NCI-H524 (cell line): ENCODE results near the gene GPR37L1.
A peak's percentile ranks its signal among the peaks of the same experiment; 100 is the strongest.
"Not testable (repeated sequence)": the region's sequence is repeated elsewhere in the genome, so short reads cannot be mapped to it uniquely, and the experiment has no call there.

Experiments used
- DNase-seq, 2 experiments: peaks; one replicate each; lab custom pipeline; 2025; lab: John Stamatoyannopoulos, UW

GPR37L1 gene

GRCh38 chr1:202107801-202108731 lies 14.7 kb upstream of the GPR37L1 start:
- no peak for DNase-seq

GRCh38 chr1:202110977-202111376 lies 11.7 kb upstream of the GPR37L1 start:
- no peak for DNase-seq

DNA sequence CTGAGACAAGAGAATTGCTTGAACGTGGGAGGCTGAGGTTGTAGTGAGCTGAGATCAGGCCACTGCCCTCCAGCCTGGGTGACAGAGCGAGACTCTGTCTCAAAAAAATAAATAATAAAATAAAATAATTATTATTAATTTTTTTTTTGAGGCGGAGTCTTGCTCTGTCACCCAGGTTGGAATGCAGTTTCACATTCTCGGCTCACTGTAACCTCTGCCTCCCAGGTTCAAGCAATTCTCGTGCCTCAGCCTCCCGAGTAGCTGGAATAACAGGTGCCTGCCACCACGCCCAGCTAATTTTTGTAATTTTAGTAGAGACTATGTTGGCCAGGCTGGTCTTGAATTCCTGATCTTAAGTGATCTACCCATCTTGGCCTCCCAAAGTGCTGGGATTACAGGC lies 11.1 kb upstream of the GPR37L1 start:
- DNase-seq: not testable (repeated sequence)

- no peak for DNase-seq
Observed at GRCh38 chr1:202112859-202113689, 9.6 kb upstream of the GPR37L1 start.

DNA sequence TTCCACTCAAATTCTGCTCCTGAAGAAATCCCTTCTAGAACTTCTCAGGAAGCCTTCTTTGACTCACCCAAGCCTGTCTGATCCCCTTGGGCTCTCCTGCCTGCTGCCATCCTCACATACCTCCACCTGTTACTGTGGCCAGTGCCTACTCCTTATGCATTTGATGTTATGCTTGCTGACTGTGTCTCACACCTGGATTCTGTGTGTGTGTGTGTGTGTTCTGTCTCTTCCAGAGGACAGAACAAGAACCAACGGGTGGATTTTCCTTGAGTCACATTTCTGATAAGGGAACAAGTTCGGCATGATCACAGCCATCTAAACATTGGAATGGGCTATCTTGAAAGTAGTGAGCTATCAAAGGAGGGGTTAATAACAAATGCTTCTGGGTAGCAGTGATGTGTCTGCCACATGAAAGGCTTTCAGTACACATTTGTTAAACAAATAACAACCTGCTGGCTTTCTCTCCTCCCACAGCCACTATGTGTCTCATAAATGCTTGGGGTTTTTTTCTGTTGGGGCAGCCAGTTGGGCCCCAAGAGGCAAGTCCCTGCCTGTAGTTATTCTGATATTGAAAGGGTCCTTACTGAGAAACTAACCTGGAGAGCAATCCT lies 8.9 kb upstream of the GPR37L1 start:
- DNase-seq: no peak

- DNase-seq: no peak
Observed at GRCh38 chr1:202116287-202116686, 6.4 kb upstream of the GPR37L1 start.

- DNase-seq: no peak
Observed at GRCh38 chr1:202117898-202118371, 4.8 kb upstream of the GPR37L1 start.

DNA sequence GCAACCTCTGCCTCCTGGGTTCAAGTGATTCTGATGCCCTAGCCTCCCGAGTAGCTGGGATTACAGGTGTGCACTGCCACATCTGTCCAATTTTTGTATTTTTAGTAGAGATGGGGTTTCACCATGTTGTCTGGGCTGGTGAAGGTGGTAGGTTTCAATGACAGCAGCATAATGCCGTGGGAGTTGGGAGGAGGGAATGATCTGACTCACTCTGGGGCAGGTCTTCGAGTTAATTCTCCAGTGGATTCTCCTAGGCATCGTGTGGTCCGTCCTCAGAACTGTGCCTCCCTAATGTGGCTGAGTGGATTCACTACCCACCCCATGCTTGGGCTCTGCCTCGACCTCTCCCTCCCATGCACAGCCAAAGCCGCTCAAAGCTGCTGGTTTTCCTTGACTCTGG lies 1.7 kb upstream of the GPR37L1 start:
- DNase-seq: no peak

- no peak for DNase-seq
Observed at GRCh38 chr1:202123336-202123813, 658 bp downstream of the GPR37L1 start.

DNA sequence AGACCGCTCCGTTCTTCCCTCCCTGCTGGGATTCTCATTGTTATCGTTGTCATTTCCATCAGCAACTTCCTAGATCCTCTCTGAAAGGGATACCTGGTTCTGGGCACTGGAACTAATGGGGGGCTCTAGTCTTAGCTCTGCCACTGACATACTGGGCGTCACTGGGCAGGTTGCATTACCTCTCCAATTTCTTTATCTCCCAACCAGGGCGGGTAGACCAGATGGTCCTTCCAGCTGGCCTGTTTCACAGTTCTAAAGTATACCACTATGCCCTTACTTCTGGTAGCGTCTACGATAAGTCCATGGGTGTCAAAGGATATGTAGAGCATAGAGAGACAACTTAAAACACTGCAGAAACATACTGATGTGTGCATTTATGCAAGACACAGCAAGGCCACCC lies 1.4 kb downstream of the GPR37L1 start:
- peak; percentile 64 to 81 for DNase-seq

- no peak for DNase-seq
Observed at GRCh38 chr1:202125611-202126010, 2.9 kb downstream of the GPR37L1 start.

DNA sequence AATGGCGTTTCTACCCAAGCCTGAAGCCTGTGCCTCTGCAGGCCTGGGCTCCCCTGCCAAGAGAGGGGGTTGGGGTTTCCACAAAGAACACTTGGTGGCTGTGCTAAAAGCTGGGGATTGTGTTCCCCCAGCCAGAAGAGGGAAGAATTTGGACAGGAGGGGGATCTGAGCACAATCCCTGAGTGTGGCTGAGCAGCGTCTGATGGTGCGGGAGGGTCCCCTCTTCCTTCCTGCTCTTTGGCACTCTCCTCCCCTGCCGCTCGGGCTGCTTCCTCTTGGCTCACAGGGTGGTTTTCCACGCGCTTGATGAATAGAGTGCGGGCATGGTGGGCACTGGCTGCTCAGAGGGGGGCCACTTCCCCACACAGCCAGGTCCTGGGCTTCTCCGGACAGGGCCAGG lies 3.7 kb downstream of the GPR37L1 start:
- no peak for DNase-seq

- no peak for DNase-seq
Observed at GRCh38 chr1:202127061-202127460, 4.3 kb downstream of the GPR37L1 start.

GRCh38 chr1:202127836-202128622 lies 5.3 kb downstream of the GPR37L1 start:
- no peak for DNase-seq

DNA sequence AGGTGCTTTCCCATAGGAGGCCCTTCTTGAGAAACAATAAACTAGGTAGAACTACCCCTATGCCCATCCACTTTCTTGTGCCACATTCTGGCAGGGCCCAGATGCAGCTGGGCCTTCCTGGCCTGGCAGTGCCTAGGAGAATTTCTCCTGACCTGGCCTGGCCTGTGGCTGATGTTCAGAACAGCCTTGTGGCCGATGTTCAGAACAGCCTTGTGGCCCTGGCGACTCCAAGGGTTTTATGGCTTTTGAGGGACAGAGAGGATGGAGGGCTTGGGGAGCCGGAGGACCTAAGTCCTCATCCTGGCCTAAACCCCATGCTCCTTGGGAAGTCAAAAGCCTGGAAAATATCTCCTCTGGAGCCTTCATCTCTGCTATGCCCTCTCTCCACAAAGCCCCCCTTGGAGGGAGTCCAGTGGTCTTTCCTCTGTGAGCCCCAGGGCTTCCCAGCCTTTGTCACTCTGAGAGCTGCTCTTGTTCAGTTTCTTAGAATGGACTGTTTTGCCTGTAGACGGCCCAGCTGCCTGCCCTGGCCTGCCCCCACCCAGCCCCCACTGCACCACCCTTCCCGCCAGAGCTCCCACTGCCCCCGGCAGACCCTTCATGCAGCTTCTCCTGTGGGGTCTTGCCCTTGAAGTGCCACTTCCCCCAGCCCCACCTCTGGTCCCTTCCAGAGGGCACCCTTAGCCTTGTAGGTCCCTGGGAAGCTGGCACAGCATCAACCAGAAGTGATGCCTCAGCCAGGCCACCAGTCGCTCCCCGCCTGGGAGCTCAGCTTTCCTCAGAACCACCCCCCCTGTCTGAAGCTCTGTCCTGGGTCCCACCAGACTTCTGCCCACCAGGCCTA lies 7.0 kb downstream of the GPR37L1 start:
- DNase-seq: no peak

DNA sequence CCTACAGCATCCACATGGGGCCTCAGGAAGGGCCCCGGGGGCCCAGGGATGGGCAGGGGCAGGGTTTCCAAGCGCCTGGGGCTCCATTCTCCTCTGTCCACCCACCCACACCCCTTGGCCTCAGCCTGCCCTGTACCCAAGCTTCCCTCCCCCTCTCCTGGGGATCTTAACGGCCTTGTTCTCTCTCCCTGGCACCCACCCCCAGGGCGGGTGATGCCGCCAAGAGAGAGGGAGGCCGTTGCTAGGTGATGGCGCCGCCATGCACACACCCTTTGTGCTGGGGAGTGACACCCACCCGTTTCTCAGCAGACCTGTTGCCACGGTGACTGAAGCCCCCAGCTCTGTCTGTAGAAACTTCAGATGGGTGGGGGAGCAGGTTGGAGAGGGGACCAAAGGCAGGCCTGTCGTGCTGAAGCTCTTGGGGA lies 7.6 kb downstream of the GPR37L1 start:
- no peak for DNase-seq

- no peak for DNase-seq
Observed at GRCh38 chr1:202130816-202131522, 8.3 kb downstream of the GPR37L1 start.

GRCh38 chr1:202131956-202132821 lies 9.5 kb downstream of the GPR37L1 start:
- DNase-seq: no peak

- no peak for DNase-seq
Observed at GRCh38 chr1:202133001-202133400, 10.3 kb downstream of the GPR37L1 start.
